AML-193 (cell line): ENCODE results near the gene MTMR10.

ENCODE experiments used
- DNase-seq, 2 experiments: peaks; one replicate each; lab custom pipeline; 2025; lab: John Stamatoyannopoulos, UW

The MTMR10 gene

DNA sequence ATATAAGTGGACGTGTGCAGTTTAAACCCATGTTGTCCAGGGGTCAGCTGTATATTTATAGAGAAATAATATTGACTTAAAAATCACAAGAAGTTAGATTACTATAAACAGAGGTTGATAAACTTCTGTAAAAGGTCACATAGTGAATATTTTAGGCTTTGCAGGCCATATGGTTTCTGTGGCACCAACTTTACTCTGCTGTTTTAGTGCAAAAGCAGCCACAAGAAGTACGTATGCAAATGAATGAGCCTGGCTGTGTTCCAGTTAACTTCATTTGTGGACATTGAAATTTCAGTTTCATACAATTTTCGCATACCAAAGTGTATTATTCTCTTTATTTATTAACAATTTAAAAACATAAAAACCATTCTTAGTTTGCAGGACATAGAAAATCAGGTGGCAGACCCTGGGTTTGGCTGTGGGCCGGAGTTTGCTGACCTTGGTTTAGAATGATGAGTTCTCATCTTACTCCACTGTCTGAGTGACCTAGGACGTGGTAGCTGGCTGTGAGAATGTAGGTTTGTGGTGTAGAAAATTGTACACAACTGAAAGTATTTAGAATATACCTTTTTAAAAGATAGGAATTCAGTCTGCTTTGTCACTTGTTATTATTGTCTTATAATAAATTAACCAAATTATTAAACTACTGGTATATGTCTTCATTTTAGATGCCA, 71.4 kb downstream of the MTMR10 start:
- DNase-seq = no peak

DNA sequence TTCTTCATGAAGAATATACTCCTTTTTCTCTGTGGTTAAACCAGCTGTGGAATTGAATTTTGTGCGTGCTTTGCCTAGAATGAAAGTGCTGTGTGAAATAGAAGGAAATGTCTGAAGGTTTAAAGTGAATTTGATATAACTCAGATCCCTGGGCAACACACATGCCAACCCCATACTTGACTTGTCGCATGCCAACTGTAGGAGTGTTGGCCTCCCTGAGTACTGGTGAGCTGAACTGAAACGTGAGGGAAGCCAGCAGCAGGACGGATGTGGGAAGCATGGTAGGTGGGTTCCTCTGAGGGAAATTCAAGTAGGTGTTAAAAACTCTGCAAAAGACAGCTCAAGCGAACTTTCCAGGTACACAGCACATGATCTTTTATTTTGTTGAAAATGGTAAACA, 73.1 kb downstream of the MTMR10 start:
- DNase-seq = no peak

DNA sequence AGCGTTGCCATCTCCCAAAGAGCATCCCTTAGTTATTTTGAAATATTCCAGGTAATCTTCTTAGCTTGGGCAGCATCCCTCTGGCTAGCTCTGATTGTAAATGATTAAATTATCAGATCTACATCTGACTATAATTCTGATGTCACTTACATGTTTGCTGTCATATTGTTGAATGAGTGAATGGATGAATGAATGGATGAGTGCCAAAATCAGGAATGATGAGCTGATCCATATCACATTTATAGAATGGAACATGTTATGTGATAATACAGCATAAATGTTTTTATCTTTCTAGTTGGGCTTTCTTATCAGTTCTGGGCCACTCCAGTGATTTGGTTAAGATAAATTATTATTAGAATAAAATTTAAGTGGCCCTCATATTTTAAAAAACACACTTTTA, 73.8 kb downstream of the MTMR10 start:
- DNase-seq = no peak

DNA sequence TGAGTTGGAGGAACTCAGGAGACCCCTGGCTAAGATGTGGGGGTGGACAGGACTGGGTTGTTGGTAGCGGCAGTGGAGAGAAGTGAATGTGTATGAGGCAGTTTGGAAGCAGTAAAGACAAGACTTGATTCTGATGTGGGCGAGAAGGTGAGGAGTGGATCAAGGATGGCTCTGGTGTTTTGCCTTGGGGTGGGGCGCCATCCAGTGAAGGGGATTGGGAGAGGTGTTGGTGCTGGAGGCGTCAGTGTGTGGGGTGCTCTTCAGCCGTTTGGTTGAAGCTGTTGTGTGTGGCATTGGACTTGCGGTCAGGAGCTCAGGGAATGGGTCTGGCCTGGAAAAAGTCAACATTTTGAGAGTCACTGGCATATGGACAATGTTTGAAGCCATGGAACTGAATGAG, 74.4 kb downstream of the MTMR10 start:
- no peak for DNase-seq

DNA sequence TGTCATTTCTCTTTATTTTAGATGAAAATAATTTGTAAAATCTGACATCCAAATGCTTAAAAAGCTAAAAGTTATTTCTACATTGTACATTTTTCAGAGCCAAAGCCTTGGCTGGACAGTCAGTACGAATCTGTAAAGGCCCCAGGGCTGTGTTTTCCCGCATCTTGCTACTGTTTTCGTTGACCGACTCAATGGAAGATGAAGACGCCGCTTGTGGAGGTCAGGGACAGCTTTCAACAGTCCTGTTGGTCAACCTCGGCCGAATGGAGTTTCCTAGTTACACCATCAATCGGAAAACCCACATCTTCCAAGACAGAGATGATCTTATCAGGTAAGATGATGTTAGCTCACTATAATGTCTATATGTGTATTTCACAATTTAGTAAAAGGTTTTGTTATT, 77.7 kb downstream of the MTMR10 start:
- DNase-seq = no peak

DNA sequence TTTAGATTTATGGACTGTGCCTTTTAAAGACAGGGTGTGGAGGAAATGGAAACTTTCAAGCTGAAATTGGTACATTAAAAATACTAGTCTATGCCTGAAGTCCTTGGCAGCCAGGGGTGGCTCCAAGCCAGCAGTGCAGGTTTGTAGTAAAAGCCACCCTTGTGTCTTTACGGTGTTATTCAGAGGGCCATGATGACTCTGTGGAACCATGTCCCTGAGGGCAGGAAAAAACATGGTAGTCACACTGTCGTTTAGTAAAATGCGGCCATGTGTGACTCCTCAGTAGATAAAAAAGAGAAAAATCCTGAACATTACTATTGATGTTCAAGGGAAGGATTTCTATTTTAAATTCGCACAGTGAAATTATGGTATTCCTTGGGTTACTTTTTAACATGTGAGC, 85.1 kb downstream of the MTMR10 start:
- no peak for DNase-seq

DNA sequence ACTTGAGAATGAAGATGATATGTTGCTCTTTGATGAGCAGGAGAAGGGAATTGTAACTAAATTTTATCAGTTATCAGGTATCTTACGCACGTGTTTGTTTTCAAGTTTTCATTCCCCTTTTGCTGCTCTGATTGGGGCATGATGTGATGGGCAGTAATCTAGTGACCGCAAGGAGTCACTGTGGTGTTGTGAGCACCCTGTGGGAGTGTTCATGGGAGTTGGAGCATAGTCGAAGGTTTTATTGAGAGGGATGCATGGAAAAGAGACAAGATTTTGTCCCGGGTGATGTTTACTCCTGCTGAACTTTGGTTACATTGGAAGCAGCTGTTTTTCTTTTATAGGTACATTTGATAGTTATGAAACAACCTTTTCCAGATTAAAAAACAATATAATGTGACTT, 85.6 kb downstream of the MTMR10 start:
- DNase-seq = no peak

DNA sequence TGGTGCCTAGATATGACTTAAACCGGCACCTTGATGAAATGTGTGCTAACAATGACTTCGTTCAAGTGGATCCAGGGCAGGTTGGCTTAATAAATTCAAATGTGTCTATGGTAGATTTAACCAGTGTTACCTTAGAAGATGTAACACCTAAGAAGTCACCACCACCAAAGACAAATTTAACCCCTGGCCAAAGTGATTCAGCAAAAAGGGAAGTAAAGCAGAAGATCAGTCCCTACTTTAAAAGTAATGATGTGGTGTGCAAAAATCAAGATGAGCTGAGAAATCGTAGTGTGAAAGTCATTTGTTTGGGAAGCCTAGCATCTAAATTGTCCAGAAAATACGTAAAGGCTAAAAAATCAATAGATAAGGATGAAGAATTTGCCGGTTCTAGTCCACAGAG, 86.6 kb downstream of the MTMR10 start:
- no peak for DNase-seq

DNA sequence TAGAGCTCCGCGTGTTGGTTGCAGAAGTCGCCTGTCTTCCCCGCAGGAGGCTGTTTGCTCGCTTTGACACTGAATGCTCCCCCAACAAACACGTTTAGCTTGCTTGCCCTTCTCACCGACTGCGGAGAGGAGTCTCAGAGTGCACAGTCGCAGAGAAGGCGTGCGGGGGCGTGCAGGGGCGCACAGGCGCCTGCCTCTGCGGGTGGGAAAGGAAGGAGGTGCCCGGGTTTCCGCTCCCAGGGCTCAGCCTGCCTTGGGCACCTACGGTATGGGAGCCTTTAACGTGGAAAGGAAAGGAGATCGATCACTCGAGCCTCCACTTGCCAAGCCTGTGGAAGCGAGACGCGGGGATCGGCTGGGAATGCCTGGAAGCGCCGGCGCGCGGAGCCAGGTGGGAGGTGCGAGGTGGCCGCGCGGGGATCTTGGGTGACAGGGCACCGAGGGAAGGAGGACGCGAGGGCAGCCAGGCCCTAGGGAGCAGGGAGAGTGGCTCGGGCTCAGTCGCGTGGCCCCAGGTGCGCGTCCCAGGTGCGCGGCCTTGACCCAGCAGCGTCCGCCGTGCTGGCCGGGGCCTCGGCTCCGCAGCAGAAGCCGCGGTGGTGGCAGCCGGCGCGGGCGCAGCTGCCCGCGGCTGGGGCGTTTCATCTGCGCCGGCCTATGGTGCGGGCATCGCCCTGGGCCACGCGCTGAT, 87.8 kb downstream of the MTMR10 start, which contains the start of gene FAN1:
Gene FAN1, plus strand, starts transcription at position 419 of the 691 bp plus-strand sequence. CDS start 749 bp downstream, outside the sequence.
- DNase-seq = peak; percentile 82 to 85

DNA sequence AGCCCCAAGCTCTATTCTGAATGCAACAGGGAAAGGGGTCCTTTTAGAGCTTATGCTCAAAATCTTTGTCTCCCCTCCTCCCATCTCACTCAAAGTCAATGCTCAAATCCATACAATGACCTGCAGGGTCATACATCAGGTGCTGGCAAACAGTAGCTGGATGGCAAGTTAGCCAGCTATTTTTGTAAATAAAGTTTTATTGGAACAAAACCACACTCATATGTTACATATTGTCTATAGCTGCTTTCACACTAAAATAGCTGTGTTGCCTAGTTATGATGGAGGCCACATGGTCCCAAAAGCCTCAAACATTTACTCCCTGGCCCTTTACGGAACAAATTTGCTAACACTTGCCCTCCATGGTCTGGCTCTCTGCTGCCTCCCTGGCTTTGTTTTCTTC, 89.5 kb downstream of the MTMR10 start:
- no peak for DNase-seq

DNA sequence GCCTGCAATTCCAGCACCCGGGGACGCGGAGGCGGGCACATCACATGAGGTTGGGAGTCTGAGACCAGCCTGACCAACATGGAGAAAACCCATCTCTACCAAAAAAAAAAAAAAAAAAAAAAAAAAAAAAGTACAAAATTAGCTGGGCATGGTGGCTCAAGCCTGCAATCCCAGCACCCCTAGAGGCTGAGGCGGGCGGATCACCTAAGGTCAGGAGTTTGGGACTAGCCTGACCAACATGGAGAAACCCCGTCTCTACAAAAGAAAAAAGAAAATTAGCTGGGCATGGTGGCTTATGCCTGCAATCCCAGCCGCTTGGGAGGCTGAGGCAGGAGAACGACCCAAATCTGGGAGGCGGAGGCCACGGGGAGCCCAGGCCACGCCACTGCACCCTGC, 95.2 kb downstream of the MTMR10 start:
- DNase-seq = no peak

DNA sequence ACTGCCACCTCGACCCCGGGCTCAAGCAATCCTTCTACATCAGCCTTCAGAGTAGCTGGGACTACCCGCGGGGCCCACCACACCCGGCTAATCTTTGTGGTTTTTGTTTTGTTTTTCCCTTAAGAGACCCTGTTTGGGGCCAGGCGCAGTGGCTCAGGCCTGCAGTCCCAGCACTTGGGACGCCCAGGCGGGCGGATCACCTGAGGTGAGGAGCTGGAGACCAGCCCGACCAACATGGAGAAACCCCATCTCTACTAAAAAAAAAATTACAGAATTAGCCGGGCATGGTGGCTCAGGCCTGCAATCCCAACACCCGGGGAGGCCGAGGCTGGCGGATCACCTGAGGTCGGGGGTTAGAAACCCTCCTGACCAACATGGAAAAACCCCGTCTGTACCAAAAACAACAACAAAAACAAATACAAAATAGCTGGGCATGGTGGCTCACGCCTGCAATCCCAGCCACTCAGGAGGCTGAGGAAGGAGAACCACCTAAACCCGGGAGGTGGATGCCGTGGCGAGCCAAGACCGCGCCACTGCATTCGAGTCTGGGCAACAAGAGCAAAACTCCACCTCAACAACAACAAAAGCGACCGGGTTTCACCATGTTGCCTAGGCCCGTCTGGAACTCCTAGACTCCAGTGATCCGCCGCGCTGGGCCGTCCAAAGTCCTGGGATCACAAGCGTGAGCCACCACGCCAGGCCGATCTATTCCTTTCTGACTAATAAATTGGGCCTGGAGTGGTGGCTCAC, 95.8 kb downstream of the MTMR10 start:
- DNase-seq = no peak

DNA sequence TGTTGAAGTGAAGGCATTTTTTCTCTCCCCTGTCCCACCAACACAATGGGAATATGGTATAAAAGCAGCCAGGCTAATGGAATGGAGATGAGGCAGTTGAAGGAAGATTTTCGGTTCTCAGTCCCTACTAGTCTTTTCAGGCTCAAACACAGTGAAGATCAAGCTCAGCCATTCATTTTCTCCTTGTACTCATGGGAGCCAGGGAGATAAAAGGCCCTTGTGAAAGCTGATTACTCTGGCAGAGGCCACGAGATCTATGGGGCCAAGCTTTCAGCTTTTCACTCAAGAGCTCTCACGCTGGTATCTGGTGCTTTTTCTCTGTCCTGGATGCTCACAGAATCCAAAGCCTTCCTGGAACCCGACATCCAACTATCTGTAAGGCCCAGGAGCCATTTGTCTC, 102.2 kb downstream of the MTMR10 start:
- no peak for DNase-seq
